ENCODE measurements around the gene DUSP18.

GRCh38 chr22:30664798-30665197, 2.9 kb downstream of the DUSP18 start:
- TF ChIP-seq POLR2A (IDR thresholded peaks at IDR 0.05; ENCODE audit: low read depth, low read length) (no peak), POLR2AphosphoS5 (IDR thresholded peaks at IDR 0.05; ENCODE audit: low read depth, low read length) (no peak), TAF1 (IDR thresholded peaks at IDR 0.05; ENCODE audit: borderline replicate concordance, low read depth, low read length) (no peak)
